ENCODE measurements around the gene CCAR1.
"Not testable (repeated sequence)": the region's sequence is repeated elsewhere in the genome, so short reads cannot be mapped to it uniquely, and the experiment has no call there.

Gene CCAR1

GRCh38 chr10:68713065-68713464 is 8.0 kb upstream of the CCAR1 start:
- not testable (repeated sequence) for H3K14ac ChIP-seq (ENCODE audit: low read length); H2BK5ac ChIP-seq (ENCODE audit: low read length); H4K91ac ChIP-seq (ENCODE audit: low read depth, low read length, poor library complexity); H3K4ac ChIP-seq (ENCODE audit: low read length); H3K4me1 ChIP-seq (ENCODE audit: control insufficient read depth in 2 of 2, insufficient read depth in 1 of 2, low read depth in 1 of 2, low read length in 2 of 2); H2AFZ ChIP-seq (ENCODE audit: low read length); H3K18ac ChIP-seq (ENCODE audit: low read length); H3K4me2 ChIP-seq (ENCODE audit: insufficient read depth, low read length, poor library complexity, severe bottlenecking); H2BK15ac ChIP-seq (ENCODE audit: low read length); H3K9me3 ChIP-seq (replicated peaks in 1 of 2; ENCODE audit: control insufficient read depth in 2 of 2, insufficient read depth in 1 of 2, low read depth in 1 of 2, low read length in 2 of 2); H3K27me3 ChIP-seq (ENCODE audit: control insufficient read depth in 3 of 3, insufficient read depth in 3 of 3, low read depth in 1 of 3, low read length in 3 of 3); H4K8ac ChIP-seq (ENCODE audit: low read depth, low read length); H3K27ac ChIP-seq (replicated peaks; ENCODE audit: low read length); H3K79me1 ChIP-seq (ENCODE audit: low read depth, low read length); H2AK5ac ChIP-seq (ENCODE audit: low read depth, low read length); H3K9ac ChIP-seq (ENCODE audit: low read depth, low read length, poor library complexity); H3K4me3 ChIP-seq (ENCODE audit: low read length in 2 of 2); H2BK120ac ChIP-seq (ENCODE audit: low read depth, low read length); DNase-seq (ENCODE audit: low spot score); H3K23ac ChIP-seq (ENCODE audit: low read depth, low read length, poor library complexity); H3K36me3 ChIP-seq (replicated peaks in 1 of 2; ENCODE audit: control insufficient read depth in 2 of 2, insufficient read depth in 2 of 2, low read length in 2 of 2); H2BK12ac ChIP-seq (ENCODE audit: low read length)
- no CpG with 5 or more reads among the region's 13 CpGs for WGBS, 2 donors (ENCODE audit: extremely low coverage in 2 of 2, insufficient read length in 2 of 2, insufficient replicate concordance in 1 of 2)

- WGBS, 2 donors (ENCODE audit: extremely low coverage in 2 of 2, insufficient read length in 2 of 2, insufficient replicate concordance in 1 of 2) = no CpG with 5 or more reads among the region's 3 CpGs
- Histone ChIP-seq H3K23ac (ENCODE audit: low read depth, low read length, poor library complexity) (no peak overlapping the region), H3K4me2 (ENCODE audit: insufficient read depth, low read length, poor library complexity, severe bottlenecking) (no peak overlapping the region), H2BK12ac (ENCODE audit: low read length) (no peak overlapping the region), H3K9me3 (replicated peaks in 1 of 2; ENCODE audit: control insufficient read depth in 2 of 2, insufficient read depth in 1 of 2, low read depth in 1 of 2, low read length in 2 of 2) (no peaks in the 10 kb centered on the region), H3K4me1 (ENCODE audit: control insufficient read depth in 2 of 2, insufficient read depth in 1 of 2, low read depth in 1 of 2, low read length in 2 of 2) (no peaks in the 10 kb centered on the region), H3K14ac (ENCODE audit: low read length) (no peak overlapping the region), H2AFZ (ENCODE audit: low read length) (peak overlapping the region; percentile 61), H4K91ac (ENCODE audit: low read depth, low read length, poor library complexity) (no peak overlapping the region), H3K27ac (replicated peaks; ENCODE audit: low read length) (no peak overlapping the region), H4K8ac (ENCODE audit: low read depth, low read length) (no peak overlapping the region), H3K27me3 (ENCODE audit: control insufficient read depth in 3 of 3, insufficient read depth in 3 of 3, low read depth in 1 of 3, low read length in 3 of 3) (no peaks in the 10 kb centered on the region), H3K18ac (ENCODE audit: low read length) (no peak overlapping the region), H2BK120ac (ENCODE audit: low read depth, low read length) (no peak overlapping the region), H2BK15ac (ENCODE audit: low read length) (no peak overlapping the region), H3K79me1 (ENCODE audit: low read depth, low read length) (peaks cover 4% of the 10 kb centered on the region), H3K4ac (ENCODE audit: low read length) (no peak overlapping the region), H2AK5ac (ENCODE audit: low read depth, low read length) (no peak overlapping the region), H2BK5ac (ENCODE audit: low read length) (no peak overlapping the region), H3K9ac (ENCODE audit: low read depth, low read length, poor library complexity) (no peak overlapping the region), H3K4me3 (ENCODE audit: low read length in 2 of 2) (no peak overlapping the region), H3K36me3 (replicated peaks in 1 of 2; ENCODE audit: control insufficient read depth in 2 of 2, insufficient read depth in 2 of 2, low read length in 2 of 2) (peaks cover 0 to 4% of the 10 kb centered on the region in 2 donors)
- no peak for DNase-seq (ENCODE audit: low spot score)
Observed at GRCh38 chr10:68717435-68717834, 3.6 kb upstream of the CCAR1 start.

GRCh38 chr10:68721673-68722335 is 765 bp downstream of the CCAR1 start:
- no peak for DNase-seq (ENCODE audit: low spot score)
- H3K4me2 ChIP-seq (ENCODE audit: insufficient read depth, low read length, poor library complexity, severe bottlenecking) = peak overlapping the region; percentile 77
- peak overlapping the region; percentile 87 for H2BK120ac ChIP-seq (ENCODE audit: low read depth, low read length)
- peak overlapping the region; percentile 75 for H2BK15ac ChIP-seq (ENCODE audit: low read length)
- peaks cover 17 to 45% of the 10 kb centered on the region in 2 donors for H3K36me3 ChIP-seq (replicated peaks in 1 of 2; ENCODE audit: control insufficient read depth in 2 of 2, insufficient read depth in 2 of 2, low read length in 2 of 2)
- H3K4ac ChIP-seq (ENCODE audit: low read length) = peak overlapping the region; percentile 95
- H4K8ac ChIP-seq (ENCODE audit: low read depth, low read length) = peak overlapping the region; percentile 43
- H3K9ac ChIP-seq (ENCODE audit: low read depth, low read length, poor library complexity) = peak overlapping the region; percentile 99
- peak overlapping the region; percentile 94 for H3K27ac ChIP-seq (replicated peaks; ENCODE audit: low read length)
- H3K23ac ChIP-seq (ENCODE audit: low read depth, low read length, poor library complexity) = peak overlapping the region; percentile 99
- peak overlapping the region; percentile 87 to 95 for H3K4me3 ChIP-seq (ENCODE audit: low read length in 2 of 2)
- peak overlapping the region; percentile 96 for H2BK5ac ChIP-seq (ENCODE audit: low read length)
- H2AK5ac ChIP-seq (ENCODE audit: low read depth, low read length) = peak overlapping the region; percentile 100
- H3K4me1 ChIP-seq (ENCODE audit: control insufficient read depth in 2 of 2, insufficient read depth in 1 of 2, low read depth in 1 of 2, low read length in 2 of 2) = peaks cover 0 to 2% of the 10 kb centered on the region in 2 donors
- H2BK12ac ChIP-seq (ENCODE audit: low read length) = peak overlapping the region; percentile 58
- peak overlapping the region; percentile 87 for H2AFZ ChIP-seq (ENCODE audit: low read length)
- H3K9me3 ChIP-seq (replicated peaks in 1 of 2; ENCODE audit: control insufficient read depth in 2 of 2, insufficient read depth in 1 of 2, low read depth in 1 of 2, low read length in 2 of 2) = no peaks in the 10 kb centered on the region
- H4K91ac ChIP-seq (ENCODE audit: low read depth, low read length, poor library complexity) = no peak overlapping the region
- H3K79me1 ChIP-seq (ENCODE audit: low read depth, low read length) = peaks cover 10% of the 10 kb centered on the region
- WGBS, 2 donors (ENCODE audit: extremely low coverage in 2 of 2, insufficient read length in 2 of 2, insufficient replicate concordance in 1 of 2) = no CpG with 5 or more reads among the region's 27 CpGs
- no peaks in the 10 kb centered on the region for H3K27me3 ChIP-seq (ENCODE audit: control insufficient read depth in 3 of 3, insufficient read depth in 3 of 3, low read depth in 1 of 3, low read length in 3 of 3)
- H3K18ac ChIP-seq (ENCODE audit: low read length) = peak overlapping the region; percentile 99
- peak overlapping the region; percentile 82 for H3K14ac ChIP-seq (ENCODE audit: low read length)

- Histone ChIP-seq H2AFZ (ENCODE audit: low read length) (no peak overlapping the region), H2BK12ac (ENCODE audit: low read length) (no peak overlapping the region), H3K9ac (ENCODE audit: low read depth, low read length, poor library complexity) (no peak overlapping the region), H4K8ac (ENCODE audit: low read depth, low read length) (no peak overlapping the region), H3K14ac (ENCODE audit: low read length) (no peak overlapping the region), H2BK120ac (ENCODE audit: low read depth, low read length) (no peak overlapping the region), H3K79me1 (ENCODE audit: low read depth, low read length) (peaks cover 10% of the 10 kb centered on the region), H2BK5ac (ENCODE audit: low read length) (no peak overlapping the region), H3K36me3 (replicated peaks in 1 of 2; ENCODE audit: control insufficient read depth in 2 of 2, insufficient read depth in 2 of 2, low read length in 2 of 2) (peaks cover 27 to 75% of the 10 kb centered on the region in 2 donors), H3K4ac (ENCODE audit: low read length) (no peak overlapping the region), H3K27me3 (ENCODE audit: control insufficient read depth in 3 of 3, insufficient read depth in 3 of 3, low read depth in 1 of 3, low read length in 3 of 3) (no peaks in the 10 kb centered on the region), H2AK5ac (ENCODE audit: low read depth, low read length) (no peak overlapping the region), H3K23ac (ENCODE audit: low read depth, low read length, poor library complexity) (no peak overlapping the region), H3K9me3 (replicated peaks in 1 of 2; ENCODE audit: control insufficient read depth in 2 of 2, insufficient read depth in 1 of 2, low read depth in 1 of 2, low read length in 2 of 2) (no peaks in the 10 kb centered on the region), H3K27ac (replicated peaks; ENCODE audit: low read length) (no peak overlapping the region), H3K18ac (ENCODE audit: low read length) (no peak overlapping the region), H4K91ac (ENCODE audit: low read depth, low read length, poor library complexity) (no peak overlapping the region), H3K4me3 (ENCODE audit: low read length in 2 of 2) (no peak overlapping the region), H2BK15ac (ENCODE audit: low read length) (no peak overlapping the region), H3K4me1 (ENCODE audit: control insufficient read depth in 2 of 2, insufficient read depth in 1 of 2, low read depth in 1 of 2, low read length in 2 of 2) (peaks cover 0 to 2% of the 10 kb centered on the region in 2 donors), H3K4me2 (ENCODE audit: insufficient read depth, low read length, poor library complexity, severe bottlenecking) (no peak overlapping the region)
- DNase-seq (ENCODE audit: low spot score) = no peak
- WGBS, 2 donors (ENCODE audit: extremely low coverage in 2 of 2, insufficient read length in 2 of 2, insufficient replicate concordance in 1 of 2) = no CpG with 5 or more reads among the region's 14 CpGs
Observed at GRCh38 chr10:68725016-68725415, 4.0 kb downstream of the CCAR1 start.
